Breast epithelium (tissue), 3 donors: ENCODE measurements around the gene GPR143.

Experiments
- POLR2AphosphoS5 ChIP-seq, 3 donors: sonication (generic); formaldehyde crosslinking; IDR thresholded peaks; one replicate each; pipeline ENCODE4 v1.6.1; 2017; ENCODE audit warnings: antibody characterized with exemption in 3 of 3
- TF ChIP-seq, protein P1 (sequence below), 3 donors: fragments of 450-650 bp; IDR thresholded peaks; one replicate each; pipeline ENCODE4 v1.5.1; 2016 to 2017; ENCODE audit warnings: antibody characterized with exemption in 3 of 3, mild to moderate bottlenecking in 3 of 3, moderate library complexity in 3 of 3

DNA sequence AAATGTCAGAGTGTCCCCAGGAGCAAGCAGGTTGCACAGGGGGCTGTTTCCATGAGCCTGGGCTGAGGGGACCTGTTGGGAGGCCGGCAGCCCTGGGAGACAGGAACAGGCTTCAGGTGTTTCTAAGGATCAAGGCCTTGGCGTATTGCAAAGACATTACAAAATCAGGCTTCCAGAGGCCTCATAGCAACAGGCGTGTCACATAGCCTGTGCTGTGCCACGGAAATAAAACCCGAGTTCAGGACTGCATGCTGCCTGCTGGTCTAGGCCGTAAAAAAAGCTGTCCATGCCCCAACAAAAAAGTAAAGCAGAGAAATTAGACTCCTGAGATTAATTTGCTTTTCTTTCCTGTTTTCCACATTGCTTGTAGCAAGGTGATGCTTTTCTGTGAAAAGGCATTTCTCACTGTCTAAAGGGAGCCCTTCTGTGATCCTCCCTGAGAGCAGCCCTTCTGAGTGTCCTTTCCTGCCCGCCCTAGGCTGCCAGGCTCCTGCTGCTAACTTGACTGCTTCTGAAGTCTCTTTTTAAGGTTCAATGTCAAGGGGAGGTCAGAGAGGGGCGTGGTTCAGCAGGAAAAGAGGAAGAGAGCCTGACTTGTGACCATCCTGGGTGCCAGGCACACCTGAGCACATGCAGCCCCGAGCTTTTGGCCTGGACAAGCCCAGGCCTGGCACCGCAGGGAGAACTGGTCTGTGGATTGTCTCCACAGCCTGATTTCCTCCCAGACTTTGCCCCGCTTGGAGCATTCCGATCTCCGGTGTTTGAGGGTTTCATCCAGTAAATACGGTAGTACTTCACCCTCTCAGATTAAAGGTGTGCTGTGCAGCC is 41.9 kb upstream of the GPR143 start:
- TF ChIP-seq POLR2AphosphoS5 (IDR thresholded peaks at IDR 0.05): no peak
- TF ChIP-seq, protein P1, sequence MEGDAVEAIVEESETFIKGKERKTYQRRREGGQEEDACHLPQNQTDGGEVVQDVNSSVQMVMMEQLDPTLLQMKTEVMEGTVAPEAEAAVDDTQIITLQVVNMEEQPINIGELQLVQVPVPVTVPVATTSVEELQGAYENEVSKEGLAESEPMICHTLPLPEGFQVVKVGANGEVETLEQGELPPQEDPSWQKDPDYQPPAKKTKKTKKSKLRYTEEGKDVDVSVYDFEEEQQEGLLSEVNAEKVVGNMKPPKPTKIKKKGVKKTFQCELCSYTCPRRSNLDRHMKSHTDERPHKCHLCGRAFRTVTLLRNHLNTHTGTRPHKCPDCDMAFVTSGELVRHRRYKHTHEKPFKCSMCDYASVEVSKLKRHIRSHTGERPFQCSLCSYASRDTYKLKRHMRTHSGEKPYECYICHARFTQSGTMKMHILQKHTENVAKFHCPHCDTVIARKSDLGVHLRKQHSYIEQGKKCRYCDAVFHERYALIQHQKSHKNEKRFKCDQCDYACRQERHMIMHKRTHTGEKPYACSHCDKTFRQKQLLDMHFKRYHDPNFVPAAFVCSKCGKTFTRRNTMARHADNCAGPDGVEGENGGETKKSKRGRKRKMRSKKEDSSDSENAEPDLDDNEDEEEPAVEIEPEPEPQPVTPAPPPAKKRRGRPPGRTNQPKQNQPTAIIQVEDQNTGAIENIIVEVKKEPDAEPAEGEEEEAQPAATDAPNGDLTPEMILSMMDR (IDR thresholded peaks at IDR 0.05): no peak
